Endothelial cell (in vitro differentiated cells): ENCODE measurements around the gene ATP6V1E1. TPM values are rescaled to one million over a fixed set of nuclear protein-coding genes. Genes with fewer than 3 reads are reported as not detected.

Experiments used
- DNase-seq: peaks from one replicate; pipeline ENCODE4 v3.0.0; 2021; ENCODE audit warnings: low spot score
- H3K27ac Mint-ChIP-seq: one replicate; pipeline ENCODE4 v1.8.0; 2021; ENCODE audit warnings: mixed read lengths, inconsistent platforms; ENCODE audit not compliant: unreplicated experiment
- H3K27me3 Mint-ChIP-seq: one replicate; pipeline ENCODE4 v1.8.0; 2021; ENCODE audit warnings: mild to moderate bottlenecking, moderate library complexity, mixed read lengths, inconsistent platforms; ENCODE audit not compliant: unreplicated experiment
- H3K36me3 Mint-ChIP-seq: one replicate; pipeline ENCODE4 v1.8.0; 2021; ENCODE audit warnings: mild to moderate bottlenecking, low read depth, mixed read lengths, inconsistent platforms; ENCODE audit not compliant: unreplicated experiment
- H3K4me1 Mint-ChIP-seq: one replicate; pipeline ENCODE4 v1.8.0; 2021; ENCODE audit warnings: mild to moderate bottlenecking, mixed read lengths, inconsistent platforms; ENCODE audit not compliant: unreplicated experiment
- H3K4me3 Mint-ChIP-seq: one replicate; pipeline ENCODE4 v1.8.0; 2021; ENCODE audit warnings: mild to moderate bottlenecking, mixed read lengths, inconsistent platforms; ENCODE audit not compliant: unreplicated experiment
- H3K9me3 Mint-ChIP-seq: one replicate; pipeline ENCODE4 v1.8.0; 2021; ENCODE audit warnings: mixed read lengths, inconsistent platforms; ENCODE audit not compliant: unreplicated experiment
- CTCF ChIP-seq: fragments of 200-600 bp; sonication (generic); IDR thresholded peaks from one replicate; pipeline ENCODE4 v1.5.0; 2021; ENCODE audit warnings: antibody characterized with exemption; ENCODE audit not compliant: unreplicated experiment
- total RNA-seq: library from RNA; stranded (reverse); fragmentation: NEBNext Ultra II Directional; extraction: Animal tissue kit (Norgen Biotek cat#: 25700); gene quantifications from one replicate; pipeline ENCODE4 v1.2.1, GENCODE V29; 2021; ENCODE audit not compliant: unreplicated experiment

ATP6V1E1 gene
- total RNA-seq, 1 donor from 2014 or later: 80.4 TPM

GRCh38 chr22:17665854-17666253, 37.3 kb upstream of the ATP6V1E1 start:
- peaks cover 5% of the 10 kb centered on the region for H3K9me3 Mint-ChIP-seq
- no peak overlapping the region for H3K4me3 Mint-ChIP-seq
- H3K4me1 Mint-ChIP-seq: no peaks in the 10 kb centered on the region
- H3K27me3 Mint-ChIP-seq: peaks cover 2% of the 10 kb centered on the region
- no peak for DNase-seq
- H3K36me3 Mint-ChIP-seq: peaks cover 37% of the 10 kb centered on the region
- TF ChIP-seq CTCF: no peak
- no peak overlapping the region for H3K27ac Mint-ChIP-seq

- Mint-ChIP-seq H3K27ac (no peak overlapping the region), H3K4me3 (peak overlapping the region; percentile 40), H3K27me3 (peaks cover 2% of the 10 kb centered on the region), H3K4me1 (no peaks in the 10 kb centered on the region), H3K9me3 (peaks cover 5% of the 10 kb centered on the region), H3K36me3 (peaks cover 39% of the 10 kb centered on the region)
- no peak for TF ChIP-seq CTCF
- DNase-seq: no peak
Measured at GRCh38 chr22:17665248-17665647, 36.7 kb upstream of the ATP6V1E1 start.

GRCh38 chr22:17664414-17665055, 36.0 kb upstream of the ATP6V1E1 start:
- H3K27ac Mint-ChIP-seq: no peak overlapping the region

GRCh38 chr22:17656870-17657395, 28.4 kb upstream of the ATP6V1E1 start:
- Mint-ChIP-seq H3K27me3 (peaks cover 3% of the 10 kb centered on the region), H3K4me1 (no peaks in the 10 kb centered on the region), H3K9me3 (no peaks in the 10 kb centered on the region), H3K36me3 (peaks cover 24% of the 10 kb centered on the region), H3K27ac (no peak overlapping the region), H3K4me3 (no peak overlapping the region)
- TF ChIP-seq CTCF: no peak
- no peak for DNase-seq

More at GRCh38 chr22:17664414-17665055, 36.0 kb upstream of the ATP6V1E1 start:
- TF ChIP-seq CTCF: no peak
- peaks cover 5% of the 10 kb centered on the region for H3K9me3 Mint-ChIP-seq
- peaks cover 2% of the 10 kb centered on the region for H3K27me3 Mint-ChIP-seq
- no peak for DNase-seq
- H3K4me3 Mint-ChIP-seq: peak overlapping the region; percentile 82
- peaks cover 37% of the 10 kb centered on the region for H3K36me3 Mint-ChIP-seq
- H3K4me1 Mint-ChIP-seq: no peaks in the 10 kb centered on the region

- no peak overlapping the region for H3K27ac Mint-ChIP-seq
- peaks cover 20% of the 10 kb centered on the region for H3K36me3 Mint-ChIP-seq
- H3K9me3 Mint-ChIP-seq: no peaks in the 10 kb centered on the region
- DNase-seq: no peak
- no peak for TF ChIP-seq CTCF
- H3K27me3 Mint-ChIP-seq: peaks cover 3% of the 10 kb centered on the region
- H3K4me3 Mint-ChIP-seq: no peak overlapping the region
- no peaks in the 10 kb centered on the region for H3K4me1 Mint-ChIP-seq
Measured at GRCh38 chr22:17655289-17655688, 26.7 kb upstream of the ATP6V1E1 start.
